ENCODE measurements around the gene CTSO.

CTSO gene

GRCh38 chr4:155929833-155930232, 23.8 kb downstream of the CTSO start:
- Histone ChIP-seq H3K36me3 (ENCODE audit: control insufficient read depth, low read length) (no peaks in the 10 kb centered on the region), H3K9me3 (ENCODE audit: control insufficient read depth, insufficient read depth, low read length) (no peaks in the 10 kb centered on the region), H4K20me1 (ENCODE audit: control insufficient read depth, insufficient read depth, low read depth, low read length) (no peaks in the 10 kb centered on the region), H3K4me1 (ENCODE audit: control insufficient read depth, low read length) (peaks cover 13% of the 10 kb centered on the region), H3K27ac (ENCODE audit: low read depth, low read length) (no peak overlapping the region), H3K9me2 (replicated peaks; ENCODE audit: control insufficient read depth, low read length) (no peaks in the 10 kb centered on the region), H3K27me3 (ENCODE audit: control insufficient read depth, low read length) (no peaks in the 10 kb centered on the region), H3K4me3 (ENCODE audit: low read length) (peak overlapping the region; percentile 29), H3K79me2 (ENCODE audit: control insufficient read depth, low read length) (no peaks in the 10 kb centered on the region), H3K4me2 (ENCODE audit: low read length) (peak overlapping the region; percentile 36), H3F3A (ENCODE audit: control insufficient read depth, insufficient read depth) (no peaks in the 10 kb centered on the region)
- TF ChIP-seq CTCF (IDR thresholded peaks at IDR 0.05; ENCODE audit: low read depth, low read length, poor library complexity, severe bottlenecking) (no peak), EZH2phosphoT487 (IDR thresholded peaks at IDR 0.05; ENCODE audit: borderline replicate concordance, low read length) (no peak)

- H3F3A ChIP-seq (ENCODE audit: control insufficient read depth, insufficient read depth), result no peaks in the 10 kb centered on the region
Measured at GRCh38 chr4:155924637-155925036, 29.0 kb downstream of the CTSO start.

GRCh38 chr4:155921597-155921996, 32.1 kb downstream of the CTSO start:
- no peaks in the 10 kb centered on the region for H3K36me3 ChIP-seq (ENCODE audit: control insufficient read depth, low read length)
- H4K20me1 ChIP-seq (ENCODE audit: control insufficient read depth, insufficient read depth, low read depth, low read length), result no peaks in the 10 kb centered on the region
- H3K4me3 ChIP-seq (ENCODE audit: low read length), result no peak overlapping the region
- H3K9me3 ChIP-seq (ENCODE audit: control insufficient read depth, insufficient read depth, low read length), result no peaks in the 10 kb centered on the region
- no peak overlapping the region for H3K4me2 ChIP-seq (ENCODE audit: low read length)
- H3K4me1 ChIP-seq (ENCODE audit: control insufficient read depth, low read length), result no peaks in the 10 kb centered on the region
- no peaks in the 10 kb centered on the region for H3K79me2 ChIP-seq (ENCODE audit: control insufficient read depth, low read length)
- no peak overlapping the region for H3K27ac ChIP-seq (ENCODE audit: low read depth, low read length)
- H3K9me2 ChIP-seq (replicated peaks; ENCODE audit: control insufficient read depth, low read length), result no peaks in the 10 kb centered on the region
- TF ChIP-seq EZH2phosphoT487 (IDR thresholded peaks at IDR 0.05; ENCODE audit: borderline replicate concordance, low read length), result no peak
- TF ChIP-seq CTCF (IDR thresholded peaks at IDR 0.05; ENCODE audit: low read depth, low read length, poor library complexity, severe bottlenecking), result no peak
- no peaks in the 10 kb centered on the region for H3K27me3 ChIP-seq (ENCODE audit: control insufficient read depth, low read length)
- no peaks in the 10 kb centered on the region for H3F3A ChIP-seq (ENCODE audit: control insufficient read depth, insufficient read depth)

More at GRCh38 chr4:155924637-155925036, 29.0 kb downstream of the CTSO start:
- no peaks in the 10 kb centered on the region for H3K79me2 ChIP-seq (ENCODE audit: control insufficient read depth, low read length)
- peaks cover 4% of the 10 kb centered on the region for H3K4me1 ChIP-seq (ENCODE audit: control insufficient read depth, low read length)
- no peak overlapping the region for H3K27ac ChIP-seq (ENCODE audit: low read depth, low read length)
- H3K9me2 ChIP-seq (replicated peaks; ENCODE audit: control insufficient read depth, low read length), result no peaks in the 10 kb centered on the region
- H4K20me1 ChIP-seq (ENCODE audit: control insufficient read depth, insufficient read depth, low read depth, low read length), result no peaks in the 10 kb centered on the region
- no peak overlapping the region for H3K4me3 ChIP-seq (ENCODE audit: low read length)
- H3K27me3 ChIP-seq (ENCODE audit: control insufficient read depth, low read length), result no peaks in the 10 kb centered on the region
- H3K36me3 ChIP-seq (ENCODE audit: control insufficient read depth, low read length), result no peaks in the 10 kb centered on the region
- no peak for TF ChIP-seq EZH2phosphoT487 (IDR thresholded peaks at IDR 0.05; ENCODE audit: borderline replicate concordance, low read length)
- TF ChIP-seq CTCF (IDR thresholded peaks at IDR 0.05; ENCODE audit: low read depth, low read length, poor library complexity, severe bottlenecking), result no peak
- H3K9me3 ChIP-seq (ENCODE audit: control insufficient read depth, insufficient read depth, low read length), result no peaks in the 10 kb centered on the region
- H3K4me2 ChIP-seq (ENCODE audit: low read length), result no peak overlapping the region

GRCh38 chr4:155914782-155915181, 38.9 kb downstream of the CTSO start:
- Histone ChIP-seq H3K4me3 (ENCODE audit: low read length) (no peak overlapping the region), H3K79me2 (ENCODE audit: control insufficient read depth, low read length) (no peaks in the 10 kb centered on the region), H3K9me2 (replicated peaks; ENCODE audit: control insufficient read depth, low read length) (no peaks in the 10 kb centered on the region), H3K4me1 (ENCODE audit: control insufficient read depth, low read length) (no peaks in the 10 kb centered on the region), H3K9me3 (ENCODE audit: control insufficient read depth, insufficient read depth, low read length) (no peaks in the 10 kb centered on the region), H3K4me2 (ENCODE audit: low read length) (no peak overlapping the region), H3K27ac (ENCODE audit: low read depth, low read length) (no peak overlapping the region), H3K36me3 (ENCODE audit: control insufficient read depth, low read length) (no peaks in the 10 kb centered on the region), H3F3A (ENCODE audit: control insufficient read depth, insufficient read depth) (no peaks in the 10 kb centered on the region), H4K20me1 (ENCODE audit: control insufficient read depth, insufficient read depth, low read depth, low read length) (no peaks in the 10 kb centered on the region), H3K27me3 (ENCODE audit: control insufficient read depth, low read length) (no peaks in the 10 kb centered on the region)
- TF ChIP-seq EZH2phosphoT487 (IDR thresholded peaks at IDR 0.05; ENCODE audit: borderline replicate concordance, low read length) (no peak), CTCF (IDR thresholded peaks at IDR 0.05; ENCODE audit: low read depth, low read length, poor library complexity, severe bottlenecking) (no peak)

All from DOHH2 (cell line).